H9 (cell line): ENCODE results near the gene MRTFA. TPM values are rescaled to one million over a fixed set of nuclear protein-coding genes. Genes with fewer than 3 reads are reported as not detected.

Experiments used
- DNase-seq: peaks from one replicate; pipeline ENCODE4 v3.0.0-alpha.2; 2017
- H2AFZ ChIP-seq: one replicate; pipeline ENCODE4 v1.6.1; 2013; ENCODE audit warnings: mild to moderate bottlenecking, low read length, control low read depth, moderate library complexity
- H2AK5ac ChIP-seq: 2 replicates; pipeline ENCODE4 v1.6.1; 2013; ENCODE audit warnings: low read length, control low read depth, mixed read lengths; ENCODE audit not compliant: insufficient read length
- H2BK120ac ChIP-seq: one replicate; pipeline ENCODE4 v1.6.1; 2013; ENCODE audit warnings: low read depth, mild to moderate bottlenecking, low read length, control low read depth, inconsistent platforms; ENCODE audit not compliant: poor library complexity, severe bottlenecking
- H2BK12ac ChIP-seq: 2 replicates; pipeline ENCODE4 v1.6.1; 2013; ENCODE audit warnings: low read length, control low read depth, mixed read lengths, low read depth; ENCODE audit not compliant: insufficient read length
- H2BK15ac ChIP-seq: 2 replicates; pipeline ENCODE4 v1.6.1; 2013; ENCODE audit warnings: low read depth, low read length, control low read depth
- H2BK20ac ChIP-seq: one replicate; pipeline ENCODE4 v1.6.1; 2013; ENCODE audit warnings: low read depth, mild to moderate bottlenecking, low read length, control low read depth, inconsistent platforms; ENCODE audit not compliant: poor library complexity, severe bottlenecking
- H2BK5ac ChIP-seq: 2 replicates; pipeline ENCODE4 v1.6.1; 2013; ENCODE audit warnings: low read length, control low read depth, mixed read lengths; ENCODE audit not compliant: insufficient read length
- H3K14ac ChIP-seq: 2 replicates; pipeline ENCODE4 v1.6.1; 2013; ENCODE audit warnings: low read length, control low read depth; ENCODE audit not compliant: insufficient read depth
- H3K18ac ChIP-seq: 2 replicates; pipeline ENCODE4 v1.6.1; 2013; ENCODE audit warnings: low read depth, mild to moderate bottlenecking, mixed read lengths, low read length, control low read depth; ENCODE audit not compliant: insufficient read length
- H3K23ac ChIP-seq: 2 replicates; pipeline ENCODE4 v1.6.1; 2013; ENCODE audit warnings: low read length, control low read depth, mixed read lengths, low read depth; ENCODE audit not compliant: insufficient read length
- H3K23me2 ChIP-seq: 2 replicates; pipeline ENCODE4 v1.6.1; 2013; ENCODE audit warnings: low read depth, mild to moderate bottlenecking, mixed read lengths, low read length, control low read depth; ENCODE audit not compliant: insufficient read length, poor library complexity, severe bottlenecking
- H3K27ac ChIP-seq: 2 replicates; pipeline ENCODE4 v1.5.1; 2013; ENCODE audit warnings: low read length, control low read depth, mixed read lengths, low read depth; ENCODE audit not compliant: insufficient read length
- H3K27me3 ChIP-seq: 2 replicates; pipeline ENCODE4 v1.6.1; 2013; ENCODE audit warnings: low read length, control low read depth, inconsistent platforms; ENCODE audit not compliant: insufficient read depth
- H3K4ac ChIP-seq: 2 replicates; pipeline ENCODE4 v1.6.1; 2013; ENCODE audit warnings: low read depth, mild to moderate bottlenecking, control low read depth, inconsistent platforms, low read length, moderate library complexity
- H3K4me1 ChIP-seq: 2 replicates; pipeline ENCODE4 v1.6.1; 2013; ENCODE audit warnings: low read length, control low read depth, inconsistent platforms; ENCODE audit not compliant: insufficient read depth
- H3K4me2 ChIP-seq: 2 replicates; pipeline ENCODE4 v1.6.1; 2013; ENCODE audit warnings: low read length, control low read depth, mixed read lengths; ENCODE audit not compliant: insufficient read length, insufficient read depth
- H3K56ac ChIP-seq: 2 replicates; pipeline ENCODE4 v1.6.1; 2013; ENCODE audit warnings: low read depth, mild to moderate bottlenecking, mixed read lengths, low read length, control low read depth; ENCODE audit not compliant: insufficient read length
- H3K79me1 ChIP-seq: 2 replicates; pipeline ENCODE4 v1.6.1; 2013; ENCODE audit warnings: low read depth, mild to moderate bottlenecking, moderate library complexity, low read length, control low read depth, inconsistent platforms; ENCODE audit not compliant: insufficient read depth, poor library complexity, severe bottlenecking
- H3K79me2 ChIP-seq: 2 replicates; pipeline ENCODE4 v1.6.1; 2013; ENCODE audit warnings: low read length, control low read depth, inconsistent platforms; ENCODE audit not compliant: insufficient read depth
- H3K9ac ChIP-seq: 2 replicates; pipeline ENCODE4 v1.6.1; 2013; ENCODE audit warnings: low read length, control low read depth, mixed read lengths; ENCODE audit not compliant: insufficient read length; ENCODE audit errors: extremely low read depth
- H3K9me3 ChIP-seq: one replicate; pipeline ENCODE4 v1.6.1; 2013; ENCODE audit warnings: low read depth, low read length, inconsistent platforms; ENCODE audit not compliant: control insufficient read depth
- H3T11ph ChIP-seq: one replicate; pipeline ENCODE4 v1.6.1; 2013; ENCODE audit warnings: mild to moderate bottlenecking, low read length, control low read depth, inconsistent platforms
- H4K20me1 ChIP-seq: one replicate; pipeline ENCODE4 v1.6.1; 2013; ENCODE audit not compliant: control insufficient read depth, insufficient read length, insufficient read depth
- H4K5ac ChIP-seq: 2 replicates; pipeline ENCODE4 v1.6.1; 2013; ENCODE audit warnings: low read depth, mild to moderate bottlenecking, mixed read lengths, low read length, control low read depth; ENCODE audit not compliant: insufficient read length
- H4K8ac ChIP-seq: replicated peaks from 2 replicates; pipeline ENCODE4 v1.6.1; 2013; ENCODE audit warnings: low read length, control low read depth, mixed read lengths, low read depth; ENCODE audit not compliant: insufficient read length
- H4K91ac ChIP-seq: 2 replicates; pipeline ENCODE4 v1.6.1; 2013; ENCODE audit warnings: low read depth, mild to moderate bottlenecking, moderate library complexity, mixed read lengths, low read length, control low read depth; ENCODE audit not compliant: insufficient read length
- H3K27ac Mint-ChIP-seq, 3 experiments: 2 replicates in 2 of 3; 3 replicates in 1 of 3; pipeline ENCODE4 v1.8.0; 2020 to 2021; ENCODE audit warnings: mixed read lengths in 3 of 3, mild to moderate bottlenecking in 1 of 3, moderate library complexity in 1 of 3
- H3K27me3 Mint-ChIP-seq: 2 replicates; pipeline ENCODE4 v1.8.0; 2021; ENCODE audit warnings: low read depth, mild to moderate bottlenecking, moderate library complexity, mixed read lengths
- H3K36me3 Mint-ChIP-seq, 3 experiments: 2 replicates in 2 of 3; 3 replicates in 1 of 3; pipeline ENCODE4 v1.8.0; 2020 to 2021; ENCODE audit warnings: low read depth in 3 of 3, mixed read lengths in 3 of 3; ENCODE audit not compliant: insufficient read depth in 1 of 3
- H3K4me1 Mint-ChIP-seq, 2 experiments: 2 replicates each; pipeline ENCODE4 v1.8.0; 2020; ENCODE audit warnings: mixed read lengths in 2 of 2
- H3K4me3 Mint-ChIP-seq, 2 experiments: 2 replicates in 1 of 2; 3 replicates in 1 of 2; pipeline ENCODE4 v1.8.0; 2020 to 2021; ENCODE audit warnings: mild to moderate bottlenecking in 2 of 2, mixed read lengths in 2 of 2, moderate library complexity in 1 of 2
- H3K9me3 Mint-ChIP-seq, 2 experiments: 2 replicates in 1 of 2; 3 replicates in 1 of 2; pipeline ENCODE4 v1.8.0; 2020; ENCODE audit warnings: mild to moderate bottlenecking in 2 of 2, mixed read lengths in 2 of 2, moderate library complexity in 1 of 2
- WGBS: extraction: QIAGEN DNeasy Blood & Tissue Kit; methylation state at CpG from one replicate; pipeline ENCODE4 v1.1.7; 2013; ENCODE audit warnings: missing lambda C conversion rate, low lambda C conversion rate, mixed read lengths; ENCODE audit not compliant: insufficient read length; ENCODE audit errors: extremely low coverage; 5-methylcytosine and 5-hydroxymethylcytosine counted together
- total RNA-seq: library from RNA; stranded (reverse); gene quantifications from 2 replicates; pipeline ENCODE4 v1.2.1, GENCODE V29; 2021
- TF ChIP-seq, protein P1 (sequence below): fragments of 200-600 bp; sonication (generic); conservative IDR thresholded peaks from 3 replicates; pipeline ENCODE4 v1.8.0; 2021; ENCODE audit warnings: antibody characterized with exemption, mild to moderate bottlenecking

MRTFA gene
- total RNA-seq, 1 experiment from 2014 or later = 38.1 TPM

DNA sequence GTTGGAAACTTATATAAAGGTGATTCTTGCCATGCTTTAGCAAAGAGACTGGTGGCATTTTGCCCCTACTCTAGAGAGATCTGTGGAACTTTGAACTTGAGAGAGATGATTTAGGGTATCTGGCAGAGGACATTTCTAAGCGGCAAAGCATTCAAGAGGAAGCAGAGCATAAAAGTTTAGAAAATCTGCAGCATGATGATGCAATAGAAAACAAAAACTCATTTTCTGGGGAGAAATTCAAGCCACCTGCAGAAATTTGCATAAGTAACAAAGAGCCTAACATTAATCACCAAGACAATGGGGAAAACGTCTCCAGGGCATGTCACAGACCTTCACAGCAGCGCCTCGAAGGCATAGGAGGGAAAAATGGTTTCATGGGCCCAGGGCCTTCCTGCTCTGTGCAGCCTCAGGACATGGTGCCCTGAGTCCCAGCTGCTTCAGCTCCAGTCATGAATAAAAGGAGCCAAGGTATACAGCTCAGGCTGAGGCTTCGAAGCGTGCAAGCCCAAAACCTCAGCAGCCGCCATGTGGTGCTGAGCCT is 83.4 kb downstream of the MRTFA start:
- Histone ChIP-seq H3K14ac (no peak overlapping the region), H2BK120ac (no peak overlapping the region), H2BK20ac (no peak overlapping the region), H2AK5ac (peak overlapping the region; percentile 47), H3K4me1 (no peaks in the 10 kb centered on the region; the same call in 1 of the 2 replicates), H3K9me3 (no peaks in the 10 kb centered on the region), H3K4ac (no peak overlapping the region), H3T11ph (no peak overlapping the region), H2BK5ac (no peak overlapping the region), H2AFZ (no peak overlapping the region), H3K18ac (no peak overlapping the region), H3K4me2 (no peak overlapping the region), H3K9ac (no peak overlapping the region), H3K27me3 (no peaks in the 10 kb centered on the region), H4K20me1 (no peaks in the 10 kb centered on the region), H3K23me2 (no peaks in the 10 kb centered on the region), H4K5ac (no peak overlapping the region), H3K79me2 (no peaks in the 10 kb centered on the region), H3K56ac (no peak overlapping the region), H2BK12ac (no peak overlapping the region), H4K91ac (no peak overlapping the region), H3K27ac (no peak overlapping the region), H4K8ac (no peak overlapping the region), H3K79me1 (no peaks in the 10 kb centered on the region), H3K23ac (no peak overlapping the region), H2BK15ac (no peak overlapping the region)
- TF ChIP-seq, protein P1, sequence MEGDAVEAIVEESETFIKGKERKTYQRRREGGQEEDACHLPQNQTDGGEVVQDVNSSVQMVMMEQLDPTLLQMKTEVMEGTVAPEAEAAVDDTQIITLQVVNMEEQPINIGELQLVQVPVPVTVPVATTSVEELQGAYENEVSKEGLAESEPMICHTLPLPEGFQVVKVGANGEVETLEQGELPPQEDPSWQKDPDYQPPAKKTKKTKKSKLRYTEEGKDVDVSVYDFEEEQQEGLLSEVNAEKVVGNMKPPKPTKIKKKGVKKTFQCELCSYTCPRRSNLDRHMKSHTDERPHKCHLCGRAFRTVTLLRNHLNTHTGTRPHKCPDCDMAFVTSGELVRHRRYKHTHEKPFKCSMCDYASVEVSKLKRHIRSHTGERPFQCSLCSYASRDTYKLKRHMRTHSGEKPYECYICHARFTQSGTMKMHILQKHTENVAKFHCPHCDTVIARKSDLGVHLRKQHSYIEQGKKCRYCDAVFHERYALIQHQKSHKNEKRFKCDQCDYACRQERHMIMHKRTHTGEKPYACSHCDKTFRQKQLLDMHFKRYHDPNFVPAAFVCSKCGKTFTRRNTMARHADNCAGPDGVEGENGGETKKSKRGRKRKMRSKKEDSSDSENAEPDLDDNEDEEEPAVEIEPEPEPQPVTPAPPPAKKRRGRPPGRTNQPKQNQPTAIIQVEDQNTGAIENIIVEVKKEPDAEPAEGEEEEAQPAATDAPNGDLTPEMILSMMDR = no peak
- Mint-ChIP-seq H3K4me1 (peaks cover 43 to 49% of the 10 kb centered on the region in 2 experiments), H3K27ac (peak overlapping the region in 2 of 3 experiments; percentile 17 to 42; a peak in 5 of 7 replicates), H3K36me3 (peaks cover 25 to 30% (median 26%) of the 10 kb centered on the region in 3 experiments), H3K9me3 (peaks cover 0 to 5% of the 10 kb centered on the region in 2 experiments; a peak in 2 of 5 replicates), H3K27me3 (no peaks in the 10 kb centered on the region), H3K4me3 (no peak overlapping the region)
- no CpG with 5 or more reads among the region's 7 CpGs for WGBS
- DNase-seq = peak; percentile 53
